Left renal pelvis (tissue), 4 donors: Measurements from ENCODE around the gene FGF9. TPM values are rescaled to one million over a fixed set of nuclear protein-coding genes. Genes with fewer than 3 reads are reported as not detected.

Source experiments
- DNase-seq, 4 donors: peaks; one replicate each; pipeline ENCODE4 v3.0.0-alpha.2; 2013; ENCODE audit warnings: low read depth in 4 of 4, low spot score in 3 of 4
- polyA plus RNA-seq, 4 donors: library from polyadenylated mRNA; unstranded; fragments of 120-200 nt; gene quantifications; one replicate each; pipeline ENCODE4 v1.2.1, GENCODE V29; 2013; ENCODE audit not compliant: insufficient read length in 4 of 4

Gene FGF9
- polyA plus RNA-seq, 4 donors, result 5.7 to 23.9 (median 17.5) TPM

- no peak for DNase-seq
Measured at GRCh38 chr13:21749410-21749809, 78.5 kb downstream of the FGF9 start.

GRCh38 chr13:21752501-21752900 lies 81.6 kb downstream of the FGF9 start:
- DNase-seq, result no peak

- no peak for DNase-seq
Measured at GRCh38 chr13:21753117-21753729, 82.3 kb downstream of the FGF9 start.

Other genes with a start within 250 kb of the FGF9 start
- gene ZDHHC20, start 211.8 kb upstream of the FGF9 start, polyA plus RNA-seq, result 10 to 100 TPM; 74.5 to 98.9 (median 91.6) TPM
- 100 to 1,000 TPM in 3 of 4 donors, 10 to 100 TPM in 1; 50.6 to 131 (median 109) TPM for gene MICU2, start 66.9 kb upstream of the FGF9 start, polyA plus RNA-seq